CD14-positive monocyte (primary cell): ENCODE data around the gene LRRTM4. TPM values are rescaled to one million over a fixed set of nuclear protein-coding genes. Genes with fewer than 3 reads are reported as not detected.

Experiments used
- DNase-seq, 3 donors: peaks; one replicate each; pipeline ENCODE4 v3.0.0-alpha.2; 2011 to 2022
- H2AFZ ChIP-seq: 2 replicates; pipeline ENCODE4 v1.6.0; 2012; ENCODE audit warnings: mild to moderate bottlenecking, low read depth, low read length, inconsistent platforms; ENCODE audit not compliant: insufficient read depth, poor library complexity, severe bottlenecking
- H3K27ac ChIP-seq, 2 donors: 1 replicate in 1 of 2; 2 replicates in 1 of 2; pipeline ENCODE4 v1.5.1; 2012 to 2013; ENCODE audit warnings: low read length in 2 of 2, control low read depth in 1 of 2, inconsistent platforms in 1 of 2, low read depth in 1 of 2, mild to moderate bottlenecking in 1 of 2
- H3K27me3 ChIP-seq, 2 donors: one replicate each; pipeline versions ENCODE4 v1.6.0 to v1.6.1; 2011 to 2013; ENCODE audit warnings: low read length in 2 of 2; ENCODE audit not compliant: control insufficient read depth in 2 of 2, insufficient read depth in 2 of 2
- H3K36me3 ChIP-seq, 2 donors: replicated peaks in 1 of 2; 1 replicate in 1 of 2; 2 replicates in 1 of 2; pipeline versions ENCODE4 v1.5.1 to v1.6.1; 2012 to 2013; ENCODE audit warnings: low read length in 2 of 2, control low read depth in 1 of 2, inconsistent platforms in 1 of 2, mild to moderate bottlenecking in 1 of 2; ENCODE audit not compliant: insufficient read depth in 2 of 2, control insufficient read depth in 1 of 2
- H3K4me1 ChIP-seq, 2 donors: 1 replicate in 1 of 2; 2 replicates in 1 of 2; pipeline versions ENCODE4 v1.5.1 to v1.6.1; 2012 to 2013; ENCODE audit warnings: low read length in 2 of 2, control low read depth in 1 of 2, inconsistent platforms in 1 of 2, mild to moderate bottlenecking in 1 of 2, moderate library complexity in 1 of 2; ENCODE audit not compliant: insufficient read depth in 2 of 2, control insufficient read depth in 1 of 2
- H3K4me2 ChIP-seq: replicated peaks from 2 replicates; pipeline ENCODE3; 2012; ENCODE audit warnings: low read length, moderate library complexity, mild to moderate bottlenecking; ENCODE audit not compliant: poor library complexity, severe bottlenecking; ENCODE audit errors: extremely low read depth
- H3K4me3 ChIP-seq, 3 experiments: fragments of 200-600 bp in 1 of 3; sonication (generic) in 1 of 3; replicated peaks in 1 of 3; 1 replicate in 2 of 3; 2 replicates in 1 of 3; pipeline ENCODE4 v1.5.1; 2011 to 2013; ENCODE audit warnings: low read length in 3 of 3, mild to moderate bottlenecking in 3 of 3, control low read depth in 2 of 3, low read depth in 2 of 3, inconsistent platforms in 1 of 3, moderate library complexity in 1 of 3
- H3K79me2 ChIP-seq: 2 replicates; pipeline ENCODE4 v1.6.0; 2012; ENCODE audit warnings: mild to moderate bottlenecking, control low read depth, inconsistent platforms, low read length, moderate library complexity; ENCODE audit not compliant: insufficient read depth
- H3K9ac ChIP-seq: 2 replicates; pipeline ENCODE4 v1.6.0; 2017; ENCODE audit warnings: low read length, mild to moderate bottlenecking; ENCODE audit not compliant: insufficient read depth, poor library complexity, severe bottlenecking
- H3K9me3 ChIP-seq, 2 donors: replicated peaks in 1 of 2; 1 replicate in 1 of 2; 2 replicates in 1 of 2; pipeline versions ENCODE4 v1.5.1 to v1.6.1; 2012 to 2013; ENCODE audit warnings: low read length in 2 of 2, control low read depth in 1 of 2; ENCODE audit not compliant: control insufficient read depth in 1 of 2, insufficient read depth in 1 of 2
- H4K20me1 ChIP-seq: 2 replicates; pipeline ENCODE4 v1.6.0; 2012; ENCODE audit warnings: mild to moderate bottlenecking, low read length, control low read depth, moderate library complexity; ENCODE audit not compliant: insufficient read depth
- H3K27ac Mint-ChIP-seq, 7 donors: one replicate each; pipeline ENCODE4 v1.8.0; 2020; ENCODE audit warnings: mild to moderate bottlenecking in 7 of 7, mixed read lengths in 7 of 7, moderate library complexity in 6 of 7, inconsistent platforms in 2 of 7
- H3K27me3 Mint-ChIP-seq, 3 donors: one replicate each; pipeline ENCODE4 v1.8.0; 2021 to 2022; ENCODE audit warnings: low read depth in 3 of 3, mild to moderate bottlenecking in 3 of 3, mixed read lengths in 3 of 3, moderate library complexity in 3 of 3, inconsistent platforms in 1 of 3
- H3K36me3 Mint-ChIP-seq, 2 donors: one replicate each; pipeline ENCODE4 v1.8.0; 2020; ENCODE audit warnings: mixed read lengths in 2 of 2, inconsistent platforms in 1 of 2, mild to moderate bottlenecking in 1 of 2
- H3K4me1 Mint-ChIP-seq: one replicate; pipeline ENCODE4 v1.8.0; 2020; ENCODE audit warnings: mild to moderate bottlenecking, mixed read lengths
- H3K4me3 Mint-ChIP-seq, 2 donors: one replicate each; pipeline ENCODE4 v1.8.0; 2020; ENCODE audit warnings: mild to moderate bottlenecking in 2 of 2, mixed read lengths in 2 of 2, moderate library complexity in 1 of 2
- H3K9me3 Mint-ChIP-seq, 7 donors: one replicate each; pipeline ENCODE4 v1.8.0; 2020 to 2022; ENCODE audit warnings: mixed read lengths in 7 of 7, mild to moderate bottlenecking in 6 of 7, moderate library complexity in 6 of 7, inconsistent platforms in 2 of 7
- WGBS: methylation state at CpG from one replicate; pipeline ENCODE4 v1.1.5; 2013; ENCODE audit warnings: missing lambda C conversion rate; ENCODE audit not compliant: insufficient coverage; 5-methylcytosine and 5-hydroxymethylcytosine counted together
- intact Hi-C, 2 donors: fragments of 100-400 bp; cut with micrococcal nuclease; formaldehyde crosslinking; loops; one replicate each; pipeline versions ENCODE4 v1.15.0 to v1.15.1; 2023
- polyA plus RNA-seq, 3 donors: library from polyadenylated mRNA; depleted of rRNA in 1 of 3; unstranded in 2 of 3; stranded (reverse) in 1 of 3; fragments of 300-500 nt in 2 of 3; fragments of >200 nt in 1 of 3; fragmentation: Illumina TruSeq in 2 of 3; gene quantifications; 1 replicate in 2 of 3; 2 replicates in 1 of 3; pipeline ENCODE4 v1.2.3, GENCODE V29; 2012 to 2021
- TF ChIP-seq, protein P1 (sequence below): fragments of 200-600 bp; IDR thresholded peaks from one replicate; pipeline ENCODE4 v1.8.0; 2022; ENCODE audit warnings: antibody characterized with exemption, mild to moderate bottlenecking

LRRTM4 gene
- polyA plus RNA-seq, 3 donors, result not detected

DNA sequence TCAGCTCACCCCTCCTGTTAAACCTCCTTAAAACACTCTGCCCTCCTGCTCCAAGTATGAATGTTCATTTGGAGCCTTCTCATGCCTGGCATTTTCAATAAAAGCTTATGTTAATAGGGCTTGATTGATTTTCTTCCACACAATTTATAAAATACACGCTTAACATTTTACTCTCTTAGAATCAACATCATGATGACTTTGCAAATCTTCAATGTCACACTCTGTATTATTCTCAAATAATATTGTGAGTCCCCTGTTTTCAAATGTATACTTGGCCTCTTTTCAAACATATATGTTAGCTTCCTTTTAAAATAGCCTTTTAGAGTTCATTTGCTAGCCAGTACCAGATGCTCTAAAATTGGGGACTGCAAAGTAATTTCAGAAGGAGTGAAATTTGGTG, 520.3 kb downstream of the LRRTM4 start:
- TF ChIP-seq, protein P1, sequence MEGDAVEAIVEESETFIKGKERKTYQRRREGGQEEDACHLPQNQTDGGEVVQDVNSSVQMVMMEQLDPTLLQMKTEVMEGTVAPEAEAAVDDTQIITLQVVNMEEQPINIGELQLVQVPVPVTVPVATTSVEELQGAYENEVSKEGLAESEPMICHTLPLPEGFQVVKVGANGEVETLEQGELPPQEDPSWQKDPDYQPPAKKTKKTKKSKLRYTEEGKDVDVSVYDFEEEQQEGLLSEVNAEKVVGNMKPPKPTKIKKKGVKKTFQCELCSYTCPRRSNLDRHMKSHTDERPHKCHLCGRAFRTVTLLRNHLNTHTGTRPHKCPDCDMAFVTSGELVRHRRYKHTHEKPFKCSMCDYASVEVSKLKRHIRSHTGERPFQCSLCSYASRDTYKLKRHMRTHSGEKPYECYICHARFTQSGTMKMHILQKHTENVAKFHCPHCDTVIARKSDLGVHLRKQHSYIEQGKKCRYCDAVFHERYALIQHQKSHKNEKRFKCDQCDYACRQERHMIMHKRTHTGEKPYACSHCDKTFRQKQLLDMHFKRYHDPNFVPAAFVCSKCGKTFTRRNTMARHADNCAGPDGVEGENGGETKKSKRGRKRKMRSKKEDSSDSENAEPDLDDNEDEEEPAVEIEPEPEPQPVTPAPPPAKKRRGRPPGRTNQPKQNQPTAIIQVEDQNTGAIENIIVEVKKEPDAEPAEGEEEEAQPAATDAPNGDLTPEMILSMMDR, result no peak
- H3K9me3 Mint-ChIP-seq, result peaks cover 0 to 4% (median 0%) of the 10 kb centered on the region in 7 donors
- no peaks in the 10 kb centered on the region for H3K36me3 ChIP-seq
- H3K4me1 Mint-ChIP-seq, result no peaks in the 10 kb centered on the region
- H2AFZ ChIP-seq, result no peak overlapping the region
- no peaks in the 10 kb centered on the region for H3K4me1 ChIP-seq
- H3K79me2 ChIP-seq, result no peaks in the 10 kb centered on the region
- no peak overlapping the region for H3K4me2 ChIP-seq
- H3K36me3 Mint-ChIP-seq, result no peaks in the 10 kb centered on the region
- H3K27me3 Mint-ChIP-seq, result no peaks in the 10 kb centered on the region
- no peak overlapping the region for H3K4me3 ChIP-seq
- intact Hi-C loops, result no loop called here
- H3K27ac Mint-ChIP-seq, result no peak overlapping the region
- DNase-seq, result no peak
- H3K9ac ChIP-seq, result no peak overlapping the region
- no peaks in the 10 kb centered on the region for H4K20me1 ChIP-seq
- H3K4me3 Mint-ChIP-seq, result no peak overlapping the region
- H3K27ac ChIP-seq, result no peak overlapping the region
- H3K9me3 ChIP-seq, result peaks cover 0 to 5% of the 10 kb centered on the region in 2 donors
- no CpG with 5 or more reads among the region's 1 CpG for WGBS
- no peaks in the 10 kb centered on the region for H3K27me3 ChIP-seq

DNA sequence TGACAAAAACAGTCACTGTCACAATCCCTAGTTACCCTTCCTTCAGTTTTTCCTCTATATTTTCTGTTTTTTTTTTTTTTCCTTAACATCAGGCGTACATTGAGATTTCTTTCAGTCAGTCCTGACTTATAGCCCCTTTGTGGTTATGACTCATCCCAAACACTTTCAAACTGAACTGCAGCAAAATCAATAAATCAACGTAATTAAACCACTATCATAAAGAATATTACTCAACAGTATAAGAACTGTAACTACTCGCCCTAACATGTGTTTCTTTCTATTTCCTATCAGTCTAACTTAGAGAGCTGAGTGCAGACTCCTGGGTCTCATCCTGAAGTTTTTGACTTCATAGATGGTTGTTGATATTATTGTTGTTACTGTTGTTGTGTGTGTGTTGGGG, 523.5 kb downstream of the LRRTM4 start:
- no peak overlapping the region for H3K27ac ChIP-seq
- WGBS, result no CpG with 5 or more reads among the region's 3 CpGs
- H4K20me1 ChIP-seq, result no peaks in the 10 kb centered on the region
- no peak overlapping the region for H3K4me3 ChIP-seq
- Mint-ChIP-seq H3K27me3 (no peaks in the 10 kb centered on the region), H3K4me3 (no peak overlapping the region), H3K36me3 (no peaks in the 10 kb centered on the region), H3K9me3 (peaks cover 0 to 3% (median 0%) of the 10 kb centered on the region in 7 donors), H3K4me1 (no peaks in the 10 kb centered on the region), H3K27ac (no peak overlapping the region)
- TF ChIP-seq, protein P1, result no peak
- no peak overlapping the region for H3K4me2 ChIP-seq
- no peaks in the 10 kb centered on the region for H3K27me3 ChIP-seq
- H2AFZ ChIP-seq, result no peak overlapping the region
- intact Hi-C loops, result no loop called here
- no peaks in the 10 kb centered on the region for H3K36me3 ChIP-seq
- H3K4me1 ChIP-seq, result no peaks in the 10 kb centered on the region
- no peak for DNase-seq
- no peak overlapping the region for H3K9ac ChIP-seq
- no peaks in the 10 kb centered on the region for H3K9me3 ChIP-seq
- H3K79me2 ChIP-seq, result no peaks in the 10 kb centered on the region
